HG03469 (cell line): Measurements from ENCODE around the gene BAX.

Source experiments
- ATAC-seq: cut with Tn5 transposase; IDR thresholded peaks from one replicate; pipeline ENCODE4 v1.9.1; 2021; ENCODE audit warnings: mild to moderate bottlenecking, moderate library complexity, moderate number of reproducible peaks; ENCODE audit not compliant: unreplicated experiment

The BAX gene

DNA sequence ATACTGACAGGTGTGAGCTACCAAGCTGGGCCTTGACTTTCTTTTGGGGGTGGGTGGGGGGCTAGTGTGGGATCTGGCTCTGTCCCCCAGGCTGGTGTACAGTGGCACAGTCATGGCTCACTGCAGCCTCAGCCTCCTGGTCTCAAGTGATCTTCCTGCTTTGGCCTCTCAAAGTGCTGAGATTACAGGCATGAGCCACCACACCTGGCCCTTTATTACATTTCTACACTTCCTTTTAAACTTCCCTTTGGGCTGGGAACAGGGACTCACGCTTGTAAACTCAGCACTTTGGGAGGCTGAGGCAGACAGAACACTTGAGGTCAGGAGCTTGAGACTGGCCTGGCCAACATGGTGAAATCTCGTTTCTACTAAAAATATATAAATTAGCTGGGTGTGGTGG lies 22.4 kb downstream of the BAX start:
- no peak for ATAC-seq

DNA sequence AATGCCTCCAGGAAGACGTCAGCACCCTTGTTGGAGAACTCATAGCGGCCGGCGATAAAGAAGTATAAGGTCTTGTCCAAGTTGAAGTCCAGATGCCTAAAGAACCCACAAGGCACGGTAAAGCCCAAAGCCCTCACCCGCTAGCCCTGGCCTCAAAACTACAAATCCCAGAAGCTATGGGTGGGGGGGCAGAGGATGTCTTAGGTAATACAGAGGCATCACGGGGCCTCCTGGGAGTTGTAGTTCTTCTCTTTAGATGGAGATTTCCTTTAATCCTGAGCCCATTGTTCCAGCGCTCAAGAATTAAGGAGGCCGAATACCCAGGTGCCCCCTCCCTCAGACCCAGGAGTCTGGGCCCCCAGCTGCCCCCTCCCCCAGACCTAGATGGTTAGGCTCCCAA lies 27.6 kb downstream of the BAX start:
- no peak for ATAC-seq

DNA sequence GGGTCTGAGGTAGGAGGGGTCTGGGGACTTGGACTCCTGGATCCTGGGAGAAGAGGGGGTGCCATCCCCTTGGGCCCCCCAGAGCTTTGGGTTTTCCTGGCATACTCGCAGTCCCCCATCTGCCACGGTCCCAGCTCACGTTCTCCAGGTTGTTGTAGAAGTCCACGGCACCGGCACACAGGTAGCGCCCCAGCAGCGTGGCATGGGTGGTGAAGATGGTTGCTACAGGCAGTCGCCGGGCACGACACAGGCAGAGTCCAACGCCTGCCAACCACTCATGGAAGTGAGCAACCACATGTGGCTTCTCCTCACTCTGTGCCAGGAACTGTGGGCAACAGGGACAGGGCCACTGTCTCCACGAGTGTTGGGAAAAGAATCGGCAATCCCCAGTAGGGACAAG lies 31.0 kb downstream of the BAX start:
- ATAC-seq, result no peak

GRCh38 chr19:48986211-48986610 lies 31.5 kb downstream of the BAX start:
- ATAC-seq, result no peak

- ATAC-seq, result no peak
Observed at GRCh38 chr19:48987323-48987722, 32.6 kb downstream of the BAX start.

DNA sequence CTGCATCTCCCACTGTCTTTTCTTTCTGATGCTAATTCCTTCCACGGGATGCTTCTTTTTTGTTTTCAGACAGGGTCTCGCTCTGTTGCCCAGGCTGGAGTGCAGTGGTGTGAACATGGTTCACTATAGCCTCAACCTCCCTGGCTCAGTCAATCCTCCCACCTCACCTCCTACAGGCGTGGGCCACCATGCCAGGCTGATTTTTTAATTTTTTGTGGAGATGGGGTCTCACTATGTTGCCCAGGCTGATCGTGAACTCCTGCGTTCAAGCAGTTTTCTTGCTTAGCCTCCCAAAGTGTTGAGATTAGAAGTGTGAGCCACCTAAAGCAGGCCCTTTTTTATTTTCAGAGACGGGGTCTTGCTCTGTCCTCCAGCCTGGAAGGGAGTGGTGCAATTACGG lies 33.6 kb downstream of the BAX start:
- no peak for ATAC-seq

- no peak for ATAC-seq
Observed at GRCh38 chr19:48988860-48989259, 34.2 kb downstream of the BAX start.

DNA sequence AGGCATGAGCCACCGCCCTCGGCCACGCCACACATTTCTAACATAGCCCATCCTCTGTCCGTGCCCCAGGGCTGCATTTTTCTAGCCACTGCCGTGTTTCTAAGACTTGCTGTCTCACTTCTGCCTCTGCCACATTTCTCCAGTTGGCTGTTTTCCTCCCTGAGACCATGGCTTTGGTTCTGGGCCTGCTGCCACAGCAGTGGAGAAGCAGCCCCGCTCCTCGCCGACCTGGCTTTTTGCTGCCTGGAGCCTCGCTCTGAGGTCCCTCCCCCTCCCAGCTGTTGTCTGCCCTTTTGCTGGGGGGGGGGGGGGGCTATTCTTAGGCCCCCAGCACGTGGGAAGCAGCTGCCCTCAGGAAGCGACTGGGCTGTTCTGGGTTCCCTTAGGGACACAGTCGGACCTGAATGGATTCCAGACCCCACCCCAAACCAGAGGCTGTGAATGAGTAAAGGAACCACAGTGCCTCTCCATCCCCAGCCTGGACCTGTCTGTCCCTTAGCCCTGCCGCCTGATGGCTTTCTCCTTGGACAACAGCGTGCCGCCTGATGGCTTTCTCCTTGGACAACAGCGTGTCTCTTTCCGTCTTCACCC lies 35.1 kb downstream of the BAX start:
- no peak for ATAC-seq

GRCh38 chr19:48990400-48990799 lies 35.7 kb downstream of the BAX start:
- ATAC-seq, result no peak

GRCh38 chr19:48991011-48991609 lies 36.4 kb downstream of the BAX start:
- no peak for ATAC-seq

GRCh38 chr19:48991873-48992580 lies 37.4 kb downstream of the BAX start:
- ATAC-seq, result no peak

- ATAC-seq, result no peak
Observed at GRCh38 chr19:48992581-48993174, 38.0 kb downstream of the BAX start.

- peak; percentile 71 for ATAC-seq
Observed at GRCh38 chr19:48993175-48994034, 38.7 kb downstream of the BAX start, which contains the start of the genes GYS1 and RUVBL2. Gene GYS1, minus strand, starts transcription at chr19:48993309. Its CDS starts 197 bp downstream, at chr19:48993112. Gene RUVBL2, plus strand, starts transcription at chr19:48993887. Its CDS starts 25 bp downstream, at chr19:48993912.

- ATAC-seq, result no peak
Observed at GRCh38 chr19:48994035-48994386, 39.3 kb downstream of the BAX start.

GRCh38 chr19:48997972-48998371 lies 43.3 kb downstream of the BAX start:
- no peak for ATAC-seq

DNA sequence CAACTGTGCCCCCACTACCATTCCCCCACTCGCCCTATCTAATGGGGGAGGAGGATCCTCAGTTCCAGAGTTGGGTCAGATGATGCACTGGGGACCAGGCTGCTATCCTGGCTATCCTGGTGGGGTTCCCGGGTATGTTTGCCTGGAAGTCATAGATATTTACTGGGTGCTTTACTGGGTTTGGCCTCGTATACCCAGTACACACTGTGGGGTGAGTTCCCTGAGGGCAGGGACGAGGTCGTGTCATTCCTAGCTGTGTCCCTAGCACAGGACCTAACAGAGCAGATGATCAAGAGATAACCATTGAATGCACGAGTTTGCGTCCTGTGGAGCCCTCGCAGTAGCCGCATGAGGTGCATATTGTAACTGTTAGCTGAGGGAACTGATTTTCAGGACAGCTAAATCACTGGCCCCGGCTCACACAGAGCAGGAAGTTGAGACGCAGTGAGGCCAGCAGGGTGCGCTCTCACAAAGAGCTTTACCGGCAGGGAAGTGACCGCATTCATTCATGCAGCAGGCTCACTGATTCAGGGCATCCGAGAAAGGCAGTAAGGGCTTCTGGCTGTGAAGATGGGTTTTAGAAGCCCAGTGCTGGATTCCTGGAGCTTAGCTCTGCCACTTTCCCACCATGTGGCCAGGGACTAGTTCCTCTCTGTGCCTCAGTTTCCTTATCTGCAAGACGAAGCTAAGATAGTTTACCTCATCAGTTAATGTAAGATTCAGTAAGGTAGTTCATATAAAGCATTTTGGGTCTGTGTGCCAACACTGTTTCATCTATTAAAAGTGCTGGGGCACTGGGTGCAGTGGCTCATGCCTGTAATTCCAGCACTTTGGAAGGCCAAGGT lies 45.0 kb downstream of the BAX start:
- no peak for ATAC-seq

- ATAC-seq, result no peak
Observed at GRCh38 chr19:49004133-49004532, 49.5 kb downstream of the BAX start.

GRCh38 chr19:49004964-49005614 lies 50.4 kb downstream of the BAX start:
- ATAC-seq, result no peak

DNA sequence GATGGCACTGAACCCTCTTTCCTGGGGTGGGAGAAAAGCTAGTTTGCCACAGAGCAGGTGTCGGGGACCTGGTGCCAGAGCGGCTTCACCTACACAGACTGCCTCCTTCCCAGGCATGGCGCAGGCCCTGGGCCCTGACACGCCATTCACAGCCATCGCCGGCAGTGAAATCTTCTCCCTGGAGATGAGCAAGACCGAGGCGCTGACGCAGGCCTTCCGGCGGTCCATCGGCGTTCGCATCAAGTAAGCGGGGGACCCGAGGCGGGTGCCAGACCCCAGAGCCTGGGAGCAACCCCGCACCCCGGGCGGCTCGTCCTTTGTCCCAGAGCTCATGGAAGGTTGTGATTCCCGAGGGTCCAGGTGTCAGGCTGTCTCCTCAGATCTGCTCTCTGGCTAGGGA lies 52.2 kb downstream of the BAX start:
- ATAC-seq, result no peak

DNA sequence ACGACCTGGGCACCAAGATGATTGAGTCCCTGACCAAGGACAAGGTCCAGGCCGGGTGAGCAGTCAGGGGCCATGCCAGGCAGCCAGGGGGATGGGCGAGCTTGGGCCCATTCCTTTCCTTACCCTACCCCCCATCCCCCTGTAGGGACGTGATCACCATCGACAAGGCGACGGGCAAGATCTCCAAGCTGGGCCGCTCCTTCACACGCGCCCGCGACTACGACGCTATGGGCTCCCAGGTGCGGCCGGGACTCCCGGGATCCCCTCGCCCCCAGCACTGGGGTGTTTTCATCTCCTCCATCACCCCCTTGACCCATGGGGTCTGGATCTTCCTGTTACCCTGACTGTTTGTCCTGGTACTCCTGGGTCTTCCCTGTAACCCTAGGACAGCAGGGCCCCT lies 55.2 kb downstream of the BAX start:
- no peak for ATAC-seq
